Measurements from ENCODE around the gene PLTP. TPM values are rescaled to one million over a fixed set of nuclear protein-coding genes. Genes with fewer than 3 reads are reported as not detected.
A peak's percentile ranks its signal among the peaks of the same experiment; 100 is the strongest.

Gene PLTP
- total and polyA plus RNA-seq, 4 donors: 80.7 to 445 (median 108) TPM

DNA sequence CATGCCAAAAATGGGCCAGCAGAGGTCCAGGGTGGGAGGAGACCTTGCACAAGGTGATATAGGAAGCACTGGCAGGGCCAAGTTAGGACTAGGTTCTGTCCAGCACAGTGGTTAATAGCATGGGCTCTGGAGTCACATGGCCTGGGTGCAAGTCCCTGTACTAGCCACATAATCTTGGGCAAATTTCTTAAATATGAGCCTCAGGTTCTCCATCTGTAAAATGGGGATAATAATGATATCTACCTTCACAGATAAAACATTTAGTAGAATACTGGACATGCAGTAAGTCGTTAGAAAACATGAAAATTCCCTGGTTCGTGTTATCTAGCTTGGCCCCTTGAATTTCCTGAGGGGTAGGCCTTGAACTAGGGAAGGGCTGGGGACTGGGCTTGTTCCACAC, 14.7 kb downstream of the PLTP start:
- intact Hi-C loops (cut with DNase I): no loop called here
- ATAC-seq (ENCODE audit: low FRiP score) (no peak), DNase-seq (no peak)
- peaks cover 0 to 2% of the 10 kb centered on the region in 2 donors for H3K36me3 ChIP-seq (ENCODE audit: control insufficient read depth in 1 of 2, insufficient read depth in 2 of 2, low read length in 1 of 2)
- no peaks in the 10 kb centered on the region for H3K27me3 ChIP-seq (ENCODE audit: control insufficient read depth in 1 of 2, insufficient read depth in 2 of 2, low read length in 1 of 2)
- no peak overlapping the region for H3K27ac ChIP-seq (ENCODE audit: low read depth in 1 of 2, low read length in 2 of 2)
- 87 to 91% methylated on average over 2 of the region's 2 CpGs for WGBS, 2 donors
- H3K9me3 ChIP-seq (ENCODE audit: control insufficient read depth, low read length): no peaks in the 10 kb centered on the region
- no peak overlapping the region for H3K4me3 ChIP-seq (ENCODE audit: low read length in 2 of 2)
- no peaks in the 10 kb centered on the region for H3K4me1 ChIP-seq (ENCODE audit: control insufficient read depth in 1 of 2, insufficient read depth in 2 of 2, low read length in 2 of 2)

DNA sequence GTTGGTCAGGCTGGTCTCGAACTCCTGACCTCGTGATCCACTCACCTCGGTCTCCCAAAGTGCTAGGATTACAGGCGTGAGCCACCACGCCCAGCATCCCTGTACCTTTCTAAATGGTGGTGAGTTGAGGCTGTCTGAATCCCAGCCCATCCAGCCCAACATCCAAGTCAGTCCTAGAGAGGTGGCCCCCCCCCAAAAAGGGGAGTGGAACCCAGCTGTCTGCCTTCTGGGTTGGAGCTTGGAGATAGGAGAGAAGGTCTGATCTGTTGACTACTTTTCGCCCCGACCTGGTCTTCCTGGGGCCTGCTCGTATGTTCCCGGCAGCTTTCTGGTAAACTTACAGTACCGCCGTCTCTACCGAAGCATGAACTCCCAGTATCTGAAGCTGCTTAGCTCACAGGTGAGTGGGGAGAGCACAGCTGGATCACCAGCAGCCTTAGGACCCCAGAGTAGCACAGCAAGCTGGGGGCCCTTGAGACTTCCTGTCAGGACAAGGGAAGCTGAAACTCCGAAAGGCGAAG, 15.3 kb downstream of the PLTP start:
- WGBS, 2 donors: 92 to 94% methylated on average over 14 of the region's 14 CpGs

DNA sequence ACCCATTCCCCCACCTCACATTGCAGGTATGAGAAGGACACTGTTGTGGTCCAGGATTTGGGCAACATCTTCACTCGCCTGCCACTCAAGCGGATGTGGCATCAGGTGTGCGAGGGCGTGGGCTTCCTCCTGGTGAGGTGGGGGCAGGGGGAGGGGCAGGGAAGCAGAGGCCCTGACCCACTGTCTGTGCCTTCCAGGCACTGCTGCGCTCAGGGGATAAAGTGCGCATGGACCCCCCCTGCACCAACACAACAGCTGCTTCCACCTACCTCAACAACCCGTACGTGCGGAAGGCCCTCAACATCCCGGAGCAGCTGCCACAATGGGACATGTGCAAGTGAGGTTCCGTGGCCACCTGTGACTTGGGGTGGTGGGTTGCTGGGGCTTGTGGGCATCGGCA, 17.2 kb downstream of the PLTP start:
- WGBS, 2 donors: 77 to 85% methylated on average over 12 of the region's 12 CpGs
- ATAC-seq (ENCODE audit: low FRiP score) (no peak), DNase-seq (no peak)
- H3K27me3 ChIP-seq (ENCODE audit: control insufficient read depth in 1 of 2, insufficient read depth in 2 of 2, low read length in 1 of 2): no peaks in the 10 kb centered on the region
- intact Hi-C loops (cut with DNase I): loop anchor here (5.0 kb wide), 2 partner anchors 78 to 97 kb away; partner anchors contain the start of gene ZNF335 (in 1 of the 2)
- H3K4me1 ChIP-seq (ENCODE audit: control insufficient read depth in 1 of 2, insufficient read depth in 2 of 2, low read length in 2 of 2): no peaks in the 10 kb centered on the region
- no peaks in the 10 kb centered on the region for H3K9me3 ChIP-seq (ENCODE audit: control insufficient read depth, low read length)
- H3K27ac ChIP-seq (ENCODE audit: low read depth in 1 of 2, low read length in 2 of 2): no peak overlapping the region
- no peak overlapping the region for H3K4me3 ChIP-seq (ENCODE audit: low read length in 2 of 2)
- H3K36me3 ChIP-seq (ENCODE audit: control insufficient read depth in 1 of 2, insufficient read depth in 2 of 2, low read length in 1 of 2): peaks cover 0 to 2% of the 10 kb centered on the region in 2 donors

More for the DNA sequence above, 15.3 kb downstream of the PLTP start:
- Histone ChIP-seq H3K9me3 (ENCODE audit: control insufficient read depth, low read length) (no peaks in the 10 kb centered on the region), H3K4me1 (ENCODE audit: control insufficient read depth in 1 of 2, insufficient read depth in 2 of 2, low read length in 2 of 2) (no peaks in the 10 kb centered on the region), H3K27ac (ENCODE audit: low read depth in 1 of 2, low read length in 2 of 2) (no peak overlapping the region), H3K27me3 (ENCODE audit: control insufficient read depth in 1 of 2, insufficient read depth in 2 of 2, low read length in 1 of 2) (no peaks in the 10 kb centered on the region), H3K4me3 (ENCODE audit: low read length in 2 of 2) (no peak overlapping the region), H3K36me3 (ENCODE audit: control insufficient read depth in 1 of 2, insufficient read depth in 2 of 2, low read length in 1 of 2) (peaks cover 0 to 2% of the 10 kb centered on the region in 2 donors)
- ATAC-seq (ENCODE audit: low FRiP score) (no peak), DNase-seq (no peak)
- intact Hi-C loops (cut with DNase I): no loop called here

DNA sequence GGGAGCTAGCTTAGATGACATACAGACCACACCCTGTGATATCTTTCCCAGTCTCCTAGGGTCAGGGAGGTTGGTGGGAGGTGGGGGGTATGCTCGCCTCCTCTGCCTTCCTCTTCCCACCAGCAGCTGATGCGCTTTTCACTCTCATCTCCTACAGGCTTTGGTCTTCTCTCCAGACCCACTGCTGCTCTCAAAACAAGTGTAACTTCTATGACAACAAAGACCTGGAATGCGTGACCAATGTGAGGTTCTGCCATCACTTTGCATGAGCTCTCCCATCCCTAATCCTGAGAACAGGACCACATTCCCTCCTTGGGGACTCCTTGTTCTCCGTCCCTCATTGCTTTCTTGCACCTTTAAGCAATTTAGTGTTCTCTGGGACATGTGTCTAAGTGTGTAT, 18.1 kb downstream of the PLTP start:
- ATAC-seq (ENCODE audit: low FRiP score): no peak
- intact Hi-C loops (cut with DNase I): loop anchor here (5.0 kb wide), 2 partner anchors 78 to 97 kb away; partner anchors contain the start of gene ZNF335 (in 1 of the 2)
- Histone ChIP-seq H3K27me3 (ENCODE audit: control insufficient read depth in 1 of 2, insufficient read depth in 2 of 2, low read length in 1 of 2) (no peaks in the 10 kb centered on the region), H3K4me1 (ENCODE audit: control insufficient read depth in 1 of 2, insufficient read depth in 2 of 2, low read length in 2 of 2) (no peaks in the 10 kb centered on the region), H3K27ac (ENCODE audit: low read depth in 1 of 2, low read length in 2 of 2) (no peak overlapping the region), H3K4me3 (ENCODE audit: low read length in 2 of 2) (no peak overlapping the region), H3K9me3 (ENCODE audit: control insufficient read depth, low read length) (no peaks in the 10 kb centered on the region), H3K36me3 (ENCODE audit: control insufficient read depth in 1 of 2, insufficient read depth in 2 of 2, low read length in 1 of 2) (peaks cover 0 to 2% of the 10 kb centered on the region in 2 donors)
- DNase-seq: peak in 1 of 2 donors; percentile 13
- 91 to 92% methylated on average over 4 of the region's 4 CpGs for WGBS, 2 donors

DNA sequence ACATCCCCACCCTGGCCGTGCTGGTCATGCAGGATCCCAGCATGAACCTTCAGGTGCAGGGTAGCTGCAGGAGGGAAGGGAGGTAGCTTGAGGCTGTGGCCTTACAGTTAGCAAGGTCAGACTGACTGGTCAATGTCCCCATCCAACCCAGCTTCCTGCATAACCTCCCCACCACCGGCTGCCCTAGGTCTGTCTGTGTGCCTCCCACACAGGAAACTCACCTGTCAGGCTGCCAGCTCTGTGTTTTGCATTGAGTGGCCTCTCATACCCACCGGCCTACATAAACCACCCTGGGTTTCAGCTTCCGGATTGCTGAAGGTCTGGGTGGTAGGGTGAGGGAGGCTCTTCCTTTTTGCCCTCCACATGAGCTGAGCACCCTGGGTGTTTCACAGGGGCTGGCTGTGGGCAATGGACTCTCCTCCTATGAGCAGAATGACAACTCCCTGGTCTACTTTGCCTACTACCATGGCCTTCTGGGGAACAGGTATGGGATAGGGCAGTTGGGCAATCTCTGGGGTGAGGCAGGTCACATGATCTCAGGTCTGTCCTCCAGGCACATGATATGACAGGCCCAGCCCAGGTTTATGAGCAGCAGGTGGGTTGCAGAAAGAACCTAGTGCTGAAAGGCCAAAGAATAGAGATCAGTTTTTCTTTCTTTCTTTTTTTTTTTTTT, 19.0 kb downstream of the PLTP start:
- H3K4me1 ChIP-seq (ENCODE audit: control insufficient read depth in 1 of 2, insufficient read depth in 2 of 2, low read length in 2 of 2): no peaks in the 10 kb centered on the region
- intact Hi-C loops (cut with DNase I): loop anchor here (5.0 kb wide), 2 partner anchors 79 to 96 kb away; partner anchors contain the start of gene ZNF335 (in 1 of the 2)

DNA sequence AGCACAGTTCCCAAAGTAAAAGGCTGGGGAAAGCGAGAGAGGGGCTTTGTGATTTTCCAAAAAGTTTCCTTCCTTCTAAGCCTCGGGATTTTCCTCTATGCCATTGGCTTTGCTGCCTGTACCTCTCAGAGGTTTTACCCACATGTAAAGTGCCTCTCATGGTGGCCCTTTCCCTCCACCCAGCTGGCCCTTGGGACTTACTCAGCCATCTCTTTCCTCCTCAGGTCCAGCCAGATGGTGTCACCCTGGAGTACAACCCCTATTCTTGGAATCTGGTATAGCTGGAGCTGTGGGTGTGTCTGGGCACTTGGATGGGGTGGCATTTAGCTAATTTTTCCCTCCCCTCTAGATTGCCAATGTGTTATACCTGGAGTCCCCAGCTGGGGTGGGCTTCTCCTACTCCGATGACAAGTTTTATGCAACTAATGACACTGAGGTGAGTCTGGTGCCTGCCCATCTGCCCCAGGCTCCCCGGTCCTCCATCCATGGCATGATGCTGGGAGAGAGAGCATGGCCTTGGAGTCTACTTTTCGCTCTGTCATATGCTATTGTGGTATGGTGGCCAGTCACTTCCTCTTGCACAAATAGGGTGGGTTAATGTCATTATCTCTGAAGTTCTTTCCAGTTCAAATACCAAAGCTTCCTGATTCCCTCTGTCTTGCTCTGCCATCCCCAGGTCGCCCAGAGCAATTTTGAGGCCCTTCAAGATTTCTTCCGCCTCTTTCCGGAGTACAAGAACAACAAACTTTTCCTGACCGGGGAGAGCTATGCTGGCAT, 19.7 kb downstream of the PLTP start:
- no peak overlapping the region for H3K4me3 ChIP-seq (ENCODE audit: low read length in 2 of 2)
- peaks cover 0 to 2% of the 10 kb centered on the region in 2 donors for H3K36me3 ChIP-seq (ENCODE audit: control insufficient read depth in 1 of 2, insufficient read depth in 2 of 2, low read length in 1 of 2)
- H3K27ac ChIP-seq (ENCODE audit: low read depth in 1 of 2, low read length in 2 of 2): no peak overlapping the region
- intact Hi-C loops (cut with DNase I): loop anchor here (5.0 kb wide), 2 partner anchors 80 to 95 kb away; partner anchors contain the start of gene ZNF335 (in 1 of the 2)
- WGBS, 2 donors: 78 to 80% methylated on average over 9 of the region's 9 CpGs
- H3K27me3 ChIP-seq (ENCODE audit: control insufficient read depth in 1 of 2, insufficient read depth in 2 of 2, low read length in 1 of 2): no peaks in the 10 kb centered on the region
- DNase-seq (peak; percentile 43 to 52), ATAC-seq (ENCODE audit: low FRiP score) (no peak)
- no peaks in the 10 kb centered on the region for H3K9me3 ChIP-seq (ENCODE audit: control insufficient read depth, low read length)
- H3K4me1 ChIP-seq (ENCODE audit: control insufficient read depth in 1 of 2, insufficient read depth in 2 of 2, low read length in 2 of 2): no peaks in the 10 kb centered on the region

More for the DNA sequence above, 19.0 kb downstream of the PLTP start:
- ATAC-seq (ENCODE audit: low FRiP score): no peak
- peaks cover 0 to 2% of the 10 kb centered on the region in 2 donors for H3K36me3 ChIP-seq (ENCODE audit: control insufficient read depth in 1 of 2, insufficient read depth in 2 of 2, low read length in 1 of 2)
- peak in 1 of 2 donors; percentile 67 for DNase-seq
- H3K27ac ChIP-seq (ENCODE audit: low read depth in 1 of 2, low read length in 2 of 2): no peak overlapping the region
- no peaks in the 10 kb centered on the region for H3K9me3 ChIP-seq (ENCODE audit: control insufficient read depth, low read length)
- no peak overlapping the region for H3K4me3 ChIP-seq (ENCODE audit: low read length in 2 of 2)
- H3K27me3 ChIP-seq (ENCODE audit: control insufficient read depth in 1 of 2, insufficient read depth in 2 of 2, low read length in 1 of 2): no peaks in the 10 kb centered on the region
- 77 to 81% methylated on average over 4 of the region's 4 CpGs for WGBS, 2 donors

DNA sequence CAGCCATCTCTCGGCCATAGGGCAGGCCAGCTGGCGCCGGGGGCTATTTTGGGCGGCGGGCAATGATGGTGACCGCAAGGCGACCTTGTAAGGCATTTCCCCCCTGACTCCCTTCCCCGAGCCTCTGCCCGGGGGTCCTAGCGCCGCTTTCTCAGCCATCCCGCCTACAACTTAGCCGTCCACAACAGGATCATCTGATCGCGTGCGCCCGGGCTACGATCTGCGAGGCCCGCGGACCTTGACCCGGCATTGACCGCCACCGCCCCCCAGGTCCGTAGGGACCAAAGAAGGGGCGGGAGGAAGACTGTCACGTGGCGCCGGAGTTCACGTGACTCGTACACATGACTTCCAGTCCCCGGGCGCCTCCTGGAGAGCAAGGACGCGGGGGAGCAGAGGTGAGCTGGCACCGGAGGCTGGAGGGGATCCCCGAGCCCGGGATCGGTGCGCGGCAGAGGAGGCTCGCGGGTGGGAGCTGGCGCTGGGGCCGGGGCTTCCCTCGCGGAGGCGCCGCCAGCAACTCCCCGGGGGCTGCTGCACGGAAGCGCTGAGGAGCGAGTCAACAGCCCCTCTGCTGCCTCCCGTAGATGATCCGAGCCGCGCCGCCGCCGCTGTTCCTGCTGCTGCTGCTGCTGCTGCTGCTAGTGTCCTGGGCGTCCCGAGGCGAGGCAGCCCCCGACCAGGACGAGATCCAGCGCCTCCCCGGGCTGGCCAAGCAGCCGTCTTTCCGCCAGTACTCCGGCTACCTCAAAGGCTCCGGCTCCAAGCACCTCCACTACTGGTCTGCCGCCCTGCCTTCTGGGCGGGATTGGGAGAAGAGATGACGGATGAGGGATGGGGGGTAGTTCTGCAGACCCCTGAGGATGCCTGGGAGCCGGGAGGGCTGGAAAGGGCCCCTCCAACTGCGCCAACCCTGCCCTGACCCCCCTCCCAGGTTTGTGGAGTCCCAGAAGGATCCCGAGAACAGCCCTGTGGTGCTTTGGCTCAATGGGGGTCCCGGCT, 20.7 kb downstream of the PLTP start, which contains the start of the genes CTSA and NEURL2:
Gene CTSA (plus strand): TSS at position 351 of the 999 bp plus-strand sequence. CDS start 234 bp downstream, at position 585.
Gene NEURL2 (minus strand): TSS at position 224 of the 999 bp plus-strand sequence. CDS start 217 bp downstream, at position 7.
- no peaks in the 10 kb centered on the region for H3K36me3 ChIP-seq (ENCODE audit: control insufficient read depth in 1 of 2, insufficient read depth in 2 of 2, low read length in 1 of 2)
- peak within 1 kb of the TSS in 1 of 2 donors; percentile 50 for H3K27ac ChIP-seq (ENCODE audit: low read depth in 1 of 2, low read length in 2 of 2)
- no peaks in the 10 kb centered on the region for H3K27me3 ChIP-seq (ENCODE audit: control insufficient read depth in 1 of 2, insufficient read depth in 2 of 2, low read length in 1 of 2)
- WGBS, 2 donors: 1% methylated on average over 60 to 78 of the region's 78 CpGs
- ATAC-seq (ENCODE audit: low FRiP score) (peak; percentile 93), DNase-seq (peak; percentile 94 to 97)
- H3K9me3 ChIP-seq (ENCODE audit: control insufficient read depth, low read length): no peaks in the 10 kb centered on the region
- H3K4me1 ChIP-seq (ENCODE audit: control insufficient read depth in 1 of 2, insufficient read depth in 2 of 2, low read length in 2 of 2): no peaks in the 10 kb centered on the region
- intact Hi-C loops (cut with DNase I): loop anchor here (1.0 to 5.0 kb wide), 3 partner anchors 43 to 94 kb away; partner anchors contain the start of genes PCIF1 (in 1 of the 2) and ZNF335 (in 1 of the 2)
- H3K4me3 ChIP-seq (ENCODE audit: low read length in 2 of 2): peak within 1 kb of the TSS; percentile 42 to 55

All from aorta (tissue), 5 donors.